ENCODE results near the gene TMC6.

- no peak for TF ChIP-seq CTCF (IDR thresholded peaks at IDR 0.05 in 4 of 5, conservative IDR thresholded peaks at IDR 0.05 in 1 of 5)
- TF ChIP-seq POLR2A (IDR thresholded peaks at IDR 0.05) = no peak
Measured at GRCh38 chr17:78118801-78119241, 9.7 kb downstream of the TMC6 start.
